Endometrium (tissue), 2 donors: ENCODE results near the gene PCDHGA8.
"Not testable (repeated sequence)": the region's sequence is repeated elsewhere in the genome, so short reads cannot be mapped to it uniquely, and the experiment has no call there.

Experiments
- FAIRE-seq: peaks from 2 replicates; lab custom pipeline; 2012; peaks lifted over from hg19 to GRCh38; lab: Jason Lieb, UNC
- donor health status: control.
- donor health status: control.

Gene PCDHGA8

GRCh38 chr5:141392429-141393198 lies at the start of gene PCDHGA8:
TSS of gene PCDHGA8 (plus strand) at chr5:141392633. CDS start at chr5:141392814, 181 bp downstream.
- FAIRE-seq, result no peak

- FAIRE-seq, result no peak
These were observed 49.7 kb upstream of the PCDHGA8 start for GRCh38 chr5:141342773-141343172.

GRCh38 chr5:141343242-141343952 lies 49.0 kb upstream of the PCDHGA8 start, which contains the start of gene PCDHGA3:
TSS of gene PCDHGA3 (plus strand) at chr5:141343829. CDS start at chr5:141344034, 205 bp downstream.
- FAIRE-seq, result no peak

GRCh38 chr5:141343953-141344463 lies 48.4 kb upstream of the PCDHGA8 start:
- FAIRE-seq, result no peak

GRCh38 chr5:141345327-141345726 lies 47.1 kb upstream of the PCDHGA8 start:
- no peak for FAIRE-seq

GRCh38 chr5:141346017-141346416 lies 46.4 kb upstream of the PCDHGA8 start:
- not testable (repeated sequence) for FAIRE-seq

GRCh38 chr5:141349917-141350619 lies 42.4 kb upstream of the PCDHGA8 start, which contains the start of gene PCDHGB1:
TSS of gene PCDHGB1 (plus strand) at chr5:141350099. CDS start at chr5:141350261, 162 bp downstream.
- FAIRE-seq, result no peak

GRCh38 chr5:141351591-141351990 lies 40.8 kb upstream of the PCDHGA8 start:
- no peak for FAIRE-seq

- FAIRE-seq, result no peak
These were observed 37.4 kb upstream of the PCDHGA8 start, which contains the start of gene PCDHGA4 for GRCh38 chr5:141354900-141355469. TSS of gene PCDHGA4 (plus strand) at chr5:141355021. CDS start at chr5:141355108, 87 bp downstream.

- FAIRE-seq, result no peak
These were observed 36.8 kb upstream of the PCDHGA8 start for GRCh38 chr5:141355641-141356040.

GRCh38 chr5:141356133-141356532 lies 36.3 kb upstream of the PCDHGA8 start:
- no peak for FAIRE-seq

- FAIRE-seq, result no peak
These were observed 35.5 kb upstream of the PCDHGA8 start for GRCh38 chr5:141356950-141357349.

- no peak for FAIRE-seq
These were observed 32.5 kb upstream of the PCDHGA8 start, which contains the start of gene PCDHGB2 for GRCh38 chr5:141359790-141360426. TSS of gene PCDHGB2 (plus strand) at chr5:141359994. CDS start at chr5:141360136, 142 bp downstream.

- no peak for FAIRE-seq
These were observed 31.7 kb upstream of the PCDHGA8 start for GRCh38 chr5:141360685-141361084.

GRCh38 chr5:141362719-141363118 lies 29.7 kb upstream of the PCDHGA8 start:
- no peak for FAIRE-seq

- FAIRE-seq, result no peak
These were observed 28.3 kb upstream of the PCDHGA8 start, which contains the start of gene PCDHGA5 for GRCh38 chr5:141363952-141364660. TSS of gene PCDHGA5 (plus strand) at chr5:141364162. CDS start at chr5:141364331, 169 bp downstream.

- no peak for FAIRE-seq
These were observed 26.2 kb upstream of the PCDHGA8 start for GRCh38 chr5:141366016-141366896.

GRCh38 chr5:141369994-141370848 lies 22.2 kb upstream of the PCDHGA8 start, which contains the start of gene PCDHGB3:
TSS of gene PCDHGB3 (plus strand) at chr5:141370242. CDS start at chr5:141370395, 153 bp downstream.
- no peak for FAIRE-seq
